HG02588 (cell line): ENCODE data around the gene CD209.

Experiments
- ATAC-seq: cut with Tn5 transposase; IDR thresholded peaks from one replicate; pipeline ENCODE4 v1.9.1; 2021; ENCODE audit warnings: mild to moderate bottlenecking, moderate library complexity; ENCODE audit not compliant: unreplicated experiment

Gene CD209

GRCh38 chr19:7739211-7739755 is 8.1 kb downstream of the CD209 start:
- ATAC-seq, result no peak

GRCh38 chr19:7738023-7738422 is 9.3 kb downstream of the CD209 start:
- ATAC-seq, result no peak

GRCh38 chr19:7737215-7737614 is 10.1 kb downstream of the CD209 start:
- no peak for ATAC-seq

- no peak for ATAC-seq
These were observed 11.2 kb downstream of the CD209 start for GRCh38 chr19:7736148-7736547.

- ATAC-seq, result no peak
These were observed 12.8 kb downstream of the CD209 start for GRCh38 chr19:7734220-7735203.

GRCh38 chr19:7733376-7733775 is 14.0 kb downstream of the CD209 start:
- no peak for ATAC-seq

- no peak for ATAC-seq
These were observed 15.3 kb downstream of the CD209 start, which contains the start of gene CLEC4G for GRCh38 chr19:7732045-7732444. Gene CLEC4G, minus strand, starts transcription at chr19:7732110. Its CDS starts 8 bp downstream, at chr19:7732102.

- ATAC-seq, result no peak
These were observed 15.7 kb downstream of the CD209 start for GRCh38 chr19:7731615-7732014.

- no peak for ATAC-seq
These were observed 16.1 kb downstream of the CD209 start for GRCh38 chr19:7731218-7731595.

- no peak for ATAC-seq
These were observed 16.8 kb downstream of the CD209 start for GRCh38 chr19:7730286-7731217.

- ATAC-seq, result no peak
These were observed 17.5 kb downstream of the CD209 start for GRCh38 chr19:7729831-7730285.

- ATAC-seq, result no peak
These were observed 18.1 kb downstream of the CD209 start for GRCh38 chr19:7729211-7729610.

GRCh38 chr19:7725791-7726190 is 21.5 kb downstream of the CD209 start:
- ATAC-seq, result no peak

GRCh38 chr19:7722231-7722651 is 25.1 kb downstream of the CD209 start:
- ATAC-seq, result no peak

- no peak for ATAC-seq
These were observed 27.0 kb downstream of the CD209 start for GRCh38 chr19:7720351-7720750.

- ATAC-seq, result no peak
These were observed 28.7 kb downstream of the CD209 start for GRCh38 chr19:7718668-7719067.

GRCh38 chr19:7716762-7717161 is 30.6 kb downstream of the CD209 start:
- no peak for ATAC-seq

- ATAC-seq, result no peak
These were observed 31.7 kb downstream of the CD209 start for GRCh38 chr19:7715671-7716070.

- ATAC-seq, result no peak
These were observed 36.7 kb downstream of the CD209 start for GRCh38 chr19:7710616-7711015.

- ATAC-seq, result no peak
These were observed 37.3 kb downstream of the CD209 start for GRCh38 chr19:7709932-7710460.

GRCh38 chr19:7706955-7707456 is 40.3 kb downstream of the CD209 start:
- no peak for ATAC-seq
